Activated CD8-positive, alpha-beta memory T cell treated with anti-CD3 and anti-CD28 coated beads for 36 hours (primary cell): Measurements from ENCODE around the gene FIBCD1. TPM values are rescaled to one million over a fixed set of nuclear protein-coding genes. Genes with fewer than 3 reads are reported as not detected.
"Not testable (repeated sequence)": the region's sequence is repeated elsewhere in the genome, so short reads cannot be mapped to it uniquely, and the experiment has no call there.

Source experiments
- CTCF ChIA-PET: fragments of 350-600 bp; sonication (Branson Sonifier 250); formaldehyde crosslinking; loops from one replicate; lab custom pipeline; 2021; ENCODE audit warnings: antibody characterized with exemption; lab: Charles Lee
- POLR2A ChIA-PET: fragments of 350-600 bp; sonication (Branson Sonifier 250); formaldehyde crosslinking; loops from one replicate; lab custom pipeline; 2021; ENCODE audit warnings: antibody characterized with exemption; lab: Charles Lee
- total RNA-seq, 2 experiments: library from RNA; stranded (reverse); gene quantifications; one replicate each; pipeline ENCODE4 v1.2.3, GENCODE V29; 2021

The FIBCD1 gene
- total RNA-seq, 2 experiments from 2014 or later: not detected

DNA sequence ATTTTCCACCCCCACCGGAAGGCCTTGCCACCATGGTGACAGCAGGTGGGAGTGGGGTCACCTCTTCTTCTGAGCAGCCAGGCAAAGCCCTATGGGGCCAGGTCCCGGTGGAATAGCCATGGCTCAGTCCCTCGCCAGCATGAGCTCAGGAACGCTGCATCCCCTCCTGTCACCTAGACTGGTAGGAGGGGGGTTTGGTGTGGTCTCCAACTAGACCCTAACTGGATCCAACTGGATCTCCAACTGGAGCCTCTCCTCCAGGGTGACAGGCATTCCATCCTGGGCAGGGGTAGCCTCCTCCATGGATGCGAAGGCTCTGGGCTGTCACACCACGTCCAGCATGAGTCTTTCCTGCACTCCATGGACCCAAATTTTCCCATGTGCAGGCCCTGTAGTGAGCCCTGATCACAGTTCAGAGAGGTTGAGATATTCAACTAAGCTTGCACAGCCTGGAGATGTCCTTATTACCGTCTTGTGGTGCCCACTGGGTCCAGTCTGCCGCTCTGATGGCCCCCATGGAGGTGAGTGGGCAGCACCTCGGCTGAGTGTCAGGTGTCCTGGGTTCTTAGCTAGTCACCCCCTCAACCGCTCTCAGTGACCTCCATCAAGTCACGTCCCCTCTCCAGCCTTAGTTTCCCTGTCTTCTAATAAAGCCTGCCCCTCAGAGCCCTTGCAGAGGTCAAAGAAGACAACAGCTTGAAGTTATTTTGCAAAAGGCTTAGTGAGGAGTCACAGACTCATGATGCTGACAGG lies 18.6 kb upstream of the FIBCD1 start:
- ChIA-PET POLR2A (no interaction called here), CTCF (no interaction called here)

DNA sequence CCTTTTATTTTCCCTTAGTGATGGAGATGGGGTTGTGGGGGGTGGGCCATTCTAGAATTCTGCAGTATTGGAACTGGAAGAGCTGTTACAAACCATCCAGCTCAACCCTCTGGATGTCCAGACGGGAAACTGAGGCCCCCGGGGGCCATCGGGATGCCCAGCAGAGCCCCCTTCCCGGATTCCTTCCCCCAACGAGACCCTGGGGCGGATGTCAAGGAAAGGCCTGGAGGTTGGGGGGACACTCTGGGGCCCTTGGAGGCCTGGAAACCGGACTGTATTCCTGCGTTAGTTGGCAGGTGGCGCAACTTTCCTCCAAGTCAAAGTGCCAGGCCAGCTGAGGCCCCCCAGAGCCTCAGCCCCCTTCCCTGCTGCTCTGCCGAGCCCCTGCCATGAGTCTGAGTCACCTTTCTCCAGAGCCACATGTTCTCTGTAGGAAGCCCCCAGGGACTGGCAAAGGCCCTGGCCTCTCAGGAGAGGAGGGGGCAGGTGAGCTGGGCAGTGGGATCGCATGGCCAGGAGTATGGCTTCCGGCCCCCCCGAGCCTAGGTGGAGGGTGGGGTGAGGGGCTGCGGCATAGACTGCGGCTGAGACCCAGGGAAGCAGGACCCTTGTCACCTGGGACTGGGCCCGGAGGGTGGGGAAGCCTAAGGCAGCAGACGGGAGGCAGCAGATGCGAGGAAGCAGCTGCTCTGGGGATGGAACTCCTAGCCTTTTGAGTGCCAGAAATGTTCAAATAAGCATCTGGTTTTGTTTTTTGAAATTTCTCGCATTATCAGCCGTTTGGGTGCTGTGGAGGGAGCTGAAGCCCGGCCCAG lies 17.8 kb upstream of the FIBCD1 start:
- ChIA-PET POLR2A (no interaction called here), CTCF (no interaction called here)

DNA sequence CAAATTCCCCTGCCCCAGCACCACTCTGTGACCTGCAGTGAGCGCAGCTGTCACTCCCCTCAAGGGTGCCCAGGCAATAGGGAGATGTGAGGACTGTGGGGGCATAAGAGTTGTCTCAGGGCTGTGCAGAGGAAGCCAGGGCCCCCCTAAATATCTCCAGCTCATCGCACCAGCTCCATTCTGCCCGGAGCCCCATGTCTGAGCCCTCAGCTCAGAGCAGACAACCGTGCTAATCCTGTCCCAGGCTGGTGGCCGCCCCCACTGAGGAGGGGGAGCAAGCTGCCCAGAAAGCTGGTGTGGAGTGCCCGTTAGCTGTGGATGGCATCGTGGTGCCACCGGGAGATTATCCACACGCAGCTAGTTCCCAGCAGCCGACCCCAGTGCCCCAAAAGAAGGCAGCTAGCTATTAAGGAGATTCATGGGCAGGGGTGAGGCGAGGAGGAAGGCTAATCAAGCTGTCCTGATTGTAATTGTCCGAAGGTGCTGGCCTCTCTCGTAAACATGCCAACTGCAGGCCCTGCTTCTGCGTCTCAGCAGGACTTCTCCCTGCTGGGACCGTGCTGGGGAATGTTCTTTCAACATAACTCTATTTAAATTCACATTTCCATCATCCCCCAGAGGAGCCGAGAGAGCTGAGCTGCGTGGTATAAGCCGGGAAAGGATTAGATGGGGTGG lies 17.0 kb upstream of the FIBCD1 start:
- POLR2A ChIA-PET: no interaction called here
- CTCF ChIA-PET: no interaction called here

DNA sequence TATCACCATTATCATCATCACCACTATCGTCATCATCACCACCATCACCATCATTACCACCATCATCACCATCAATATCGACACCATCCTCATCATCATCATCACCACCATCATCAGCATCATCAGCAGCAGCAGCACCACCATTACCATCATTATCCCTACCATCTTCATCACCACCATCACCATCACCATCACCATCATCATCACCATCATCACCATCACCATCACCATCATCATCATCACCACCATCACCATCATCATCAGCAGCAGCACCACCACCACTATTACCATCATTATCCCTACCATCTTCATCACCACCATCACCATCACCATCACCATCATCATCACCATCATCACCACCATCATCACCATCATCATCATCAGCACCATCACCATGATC lies 15.9 kb upstream of the FIBCD1 start:
- CTCF ChIA-PET, POLR2A ChIA-PET: not testable (repeated sequence)

DNA sequence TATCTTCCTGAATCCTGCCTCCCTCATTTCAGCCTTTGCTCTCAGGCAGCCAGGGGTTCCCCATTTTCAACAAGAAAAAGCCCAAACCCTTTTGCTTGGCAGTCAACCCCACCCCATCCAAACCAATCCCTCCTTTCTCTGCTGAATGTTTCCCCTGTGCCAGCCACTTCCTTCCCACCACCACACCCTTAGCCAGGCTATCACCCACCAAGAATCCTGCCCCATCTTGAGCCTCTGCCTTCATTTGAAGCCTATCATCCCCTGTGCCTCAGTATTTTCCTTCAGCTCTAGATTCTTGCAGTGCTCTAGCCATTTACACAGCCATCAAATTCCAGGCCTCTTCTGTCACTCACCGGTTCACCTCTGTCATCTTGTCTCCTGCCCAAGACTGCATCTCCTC lies 15.3 kb upstream of the FIBCD1 start:
- POLR2A ChIA-PET: no interaction called here

DNA sequence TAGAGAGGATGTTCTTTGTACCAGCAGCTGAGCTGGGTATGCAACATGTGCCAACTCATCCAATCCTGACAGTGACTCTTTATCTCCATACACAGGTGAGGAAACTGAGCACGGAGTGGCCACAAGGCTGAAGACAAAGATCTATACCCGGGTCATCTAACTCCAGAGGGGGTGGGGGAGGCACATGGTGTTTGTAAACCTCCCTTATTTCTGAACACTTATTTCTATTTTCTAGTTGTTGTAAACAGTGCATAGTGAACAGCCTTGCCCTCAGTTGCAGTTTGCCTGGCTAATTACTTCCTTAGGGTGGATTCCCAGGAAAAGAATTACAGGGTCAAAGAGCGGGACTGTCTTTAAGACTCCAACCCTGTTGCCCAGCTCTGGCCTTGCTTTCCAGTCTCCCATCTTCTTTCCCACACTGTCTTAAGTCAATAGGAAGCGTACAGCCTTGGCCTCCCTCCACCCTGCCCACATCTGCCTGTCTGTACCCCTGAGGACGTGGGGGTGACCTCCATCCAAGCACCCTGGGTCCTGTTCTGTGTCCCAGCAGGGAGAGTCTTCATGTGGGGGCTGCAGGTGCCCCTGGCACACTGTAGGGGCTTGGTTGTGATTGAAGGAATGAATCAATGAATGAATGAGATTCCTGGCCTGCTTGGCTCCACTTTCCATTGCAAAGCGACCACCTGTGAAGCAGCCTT lies 13.2 kb upstream of the FIBCD1 start:
- CTCF ChIA-PET: no interaction called here
- POLR2A ChIA-PET: no interaction called here

More for the DNA sequence above, 15.3 kb upstream of the FIBCD1 start:
- CTCF ChIA-PET: no interaction called here

DNA sequence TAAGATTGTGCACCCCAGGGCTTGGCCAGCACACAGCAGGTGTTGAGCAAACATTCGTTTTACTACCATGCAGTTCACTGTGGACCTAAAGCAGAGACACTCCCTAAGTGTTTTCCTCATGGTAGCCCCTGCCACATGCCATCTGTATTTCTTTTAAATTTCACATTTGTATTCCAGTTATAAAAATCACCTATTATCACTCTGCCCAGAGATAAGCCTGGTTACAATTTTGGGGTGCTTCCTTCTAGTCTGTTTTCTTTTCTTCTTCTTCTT lies 10.9 kb upstream of the FIBCD1 start:
- ChIA-PET CTCF (no interaction called here), POLR2A (no interaction called here)

DNA sequence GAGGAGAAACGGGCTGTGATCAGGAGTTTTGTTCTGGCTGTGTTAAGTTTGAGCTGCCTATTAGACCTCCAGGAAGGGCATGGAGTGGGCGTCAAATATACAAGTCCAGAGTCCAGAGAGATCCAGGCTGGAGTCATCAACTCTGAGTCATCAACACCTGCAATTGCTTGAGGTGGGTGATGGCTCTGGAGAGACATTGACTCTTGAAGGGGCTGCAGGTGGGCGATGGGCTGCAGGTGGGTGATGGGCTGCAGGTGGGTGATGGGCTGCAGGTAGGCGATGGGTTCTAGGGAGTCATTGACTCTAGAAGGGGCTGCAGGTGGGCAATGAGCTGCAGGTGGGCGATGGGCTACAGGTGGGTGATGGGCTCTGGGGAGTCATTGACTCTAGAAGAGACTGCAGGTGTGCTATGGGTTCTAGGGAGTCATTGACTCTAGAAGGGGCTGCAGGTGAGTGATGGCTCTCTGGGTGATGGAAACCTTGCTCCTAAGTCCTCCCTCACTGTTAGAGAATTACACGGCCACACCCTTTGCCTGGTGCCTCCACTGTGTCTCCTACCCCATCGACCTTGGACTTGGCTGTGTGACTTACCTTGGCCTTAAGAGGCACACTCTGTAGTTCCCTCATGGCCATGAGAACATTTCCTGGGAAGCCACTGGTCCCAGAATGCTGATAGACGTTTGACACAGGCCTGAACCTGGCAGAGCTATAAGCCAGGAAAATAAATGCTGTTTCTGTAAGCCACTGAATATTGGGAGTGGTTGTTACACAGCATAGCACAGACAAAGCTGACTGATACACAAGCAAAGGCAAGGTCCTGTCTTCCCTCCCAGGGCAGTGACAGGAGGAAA lies 10.4 kb upstream of the FIBCD1 start:
- POLR2A ChIA-PET: no interaction called here
- CTCF ChIA-PET: no interaction called here

DNA sequence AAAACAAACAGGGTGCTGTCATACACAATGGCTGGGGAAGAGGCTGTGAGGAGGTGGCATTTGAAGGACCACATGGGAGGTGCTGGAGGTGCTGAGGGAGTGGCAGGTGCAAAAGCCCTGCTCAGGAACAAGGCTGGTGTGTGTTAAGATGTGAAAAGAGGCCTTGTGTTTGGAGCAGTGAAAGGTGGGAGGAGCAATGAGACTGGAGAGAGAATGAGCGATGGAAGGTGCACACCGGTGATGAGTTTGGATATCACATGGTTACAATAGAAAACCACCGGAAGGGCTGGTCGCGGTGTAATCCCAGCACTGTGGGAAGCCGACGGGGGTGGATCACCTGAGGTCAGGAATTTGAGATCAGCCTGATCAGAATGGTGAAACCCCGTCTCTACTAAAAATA lies 9.2 kb upstream of the FIBCD1 start:
- ChIA-PET CTCF (interaction anchor here (0.6 kb wide), 1 partner anchor 98 kb away, joined by 3 read pairs; no protein-coding TSS in a partner anchor), POLR2A (no interaction called here)

DNA sequence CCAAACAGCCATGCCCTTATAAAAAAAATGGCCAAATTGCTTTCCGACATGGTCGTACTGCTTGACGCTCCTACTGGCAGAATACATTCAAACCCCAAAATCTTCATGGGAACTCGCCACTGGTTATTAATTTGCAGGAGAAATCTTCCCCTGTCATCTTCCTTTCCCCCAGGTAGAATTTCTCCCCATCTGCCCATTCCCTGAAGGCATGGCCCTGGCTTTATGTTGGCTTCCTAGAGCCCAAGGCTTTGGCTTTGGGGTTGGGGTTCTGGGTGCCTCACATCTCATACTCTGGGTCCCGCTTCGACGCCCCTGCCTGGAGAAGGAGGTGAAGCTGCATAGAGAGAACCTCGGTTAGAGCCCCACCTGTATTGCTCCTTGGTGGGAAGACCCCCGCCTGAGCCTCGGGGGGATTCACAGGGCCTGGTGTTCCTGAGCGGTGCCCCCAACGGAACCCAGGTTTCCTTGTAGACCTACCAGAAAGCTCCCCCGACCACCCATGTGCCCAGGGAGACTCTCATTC lies 8.6 kb upstream of the FIBCD1 start:
- CTCF ChIA-PET: no interaction called here
- POLR2A ChIA-PET: no interaction called here

DNA sequence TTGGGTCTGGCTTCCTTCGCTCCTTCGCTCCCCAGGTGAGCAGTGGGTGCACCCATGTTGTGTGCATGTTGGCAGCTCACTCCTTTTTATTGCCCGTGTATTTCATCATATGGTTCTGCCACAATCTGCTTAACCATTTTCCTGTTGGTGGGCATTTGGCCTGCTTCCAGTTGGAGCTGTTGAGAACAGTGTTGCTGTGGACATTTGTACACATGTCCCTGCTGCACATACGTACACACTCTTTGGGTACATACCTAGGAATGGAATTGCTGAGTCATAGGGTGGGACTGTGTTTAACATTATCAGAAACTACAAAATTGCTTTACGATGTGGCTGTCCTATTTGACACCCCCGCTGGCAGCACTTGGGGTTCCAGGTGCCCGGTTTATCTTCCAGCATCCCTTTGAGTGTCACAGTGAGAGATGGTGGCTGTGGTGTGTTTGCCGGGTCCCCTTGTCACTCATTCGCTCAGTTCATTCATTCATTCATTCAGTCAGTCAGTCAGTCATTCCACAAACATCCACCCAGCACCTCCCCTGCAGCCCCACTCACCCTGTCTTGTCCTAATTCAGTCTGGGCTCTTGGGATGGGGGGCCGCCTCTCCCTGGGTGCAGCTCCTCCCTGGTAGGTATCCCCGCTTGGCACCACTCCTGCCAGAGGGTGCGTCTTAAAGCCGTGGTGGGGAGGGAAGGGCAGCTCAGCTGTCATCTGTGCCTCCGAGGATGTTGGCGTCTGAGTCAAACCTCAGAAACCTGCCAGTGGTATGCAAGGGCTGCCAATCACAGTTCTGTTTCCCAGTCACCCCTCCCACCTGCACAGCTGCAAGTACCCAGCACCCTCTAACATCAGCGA lies 7.9 kb upstream of the FIBCD1 start:
- ChIA-PET POLR2A (no interaction called here), CTCF (no interaction called here)

DNA sequence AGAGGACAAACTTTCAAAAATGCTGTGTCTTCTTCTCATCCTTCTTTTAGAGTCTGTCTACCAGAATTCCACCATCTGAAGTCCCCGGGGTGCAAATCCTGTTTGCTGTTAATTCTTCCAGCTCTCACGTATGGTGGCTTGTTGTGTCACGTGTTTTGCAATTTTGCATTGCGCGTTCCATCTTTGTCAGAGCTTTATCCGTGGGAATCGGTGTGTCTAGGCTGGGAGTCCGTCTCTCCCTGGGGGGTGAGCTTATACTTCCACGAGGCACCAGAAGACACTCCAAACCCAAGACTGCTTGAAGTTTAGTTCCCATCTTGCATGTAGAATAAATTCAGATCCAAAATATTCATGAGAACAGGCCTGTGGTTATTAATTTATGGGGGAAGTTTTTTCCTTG lies 6.1 kb upstream of the FIBCD1 start:
- ChIA-PET POLR2A (no interaction called here), CTCF (no interaction called here)

DNA sequence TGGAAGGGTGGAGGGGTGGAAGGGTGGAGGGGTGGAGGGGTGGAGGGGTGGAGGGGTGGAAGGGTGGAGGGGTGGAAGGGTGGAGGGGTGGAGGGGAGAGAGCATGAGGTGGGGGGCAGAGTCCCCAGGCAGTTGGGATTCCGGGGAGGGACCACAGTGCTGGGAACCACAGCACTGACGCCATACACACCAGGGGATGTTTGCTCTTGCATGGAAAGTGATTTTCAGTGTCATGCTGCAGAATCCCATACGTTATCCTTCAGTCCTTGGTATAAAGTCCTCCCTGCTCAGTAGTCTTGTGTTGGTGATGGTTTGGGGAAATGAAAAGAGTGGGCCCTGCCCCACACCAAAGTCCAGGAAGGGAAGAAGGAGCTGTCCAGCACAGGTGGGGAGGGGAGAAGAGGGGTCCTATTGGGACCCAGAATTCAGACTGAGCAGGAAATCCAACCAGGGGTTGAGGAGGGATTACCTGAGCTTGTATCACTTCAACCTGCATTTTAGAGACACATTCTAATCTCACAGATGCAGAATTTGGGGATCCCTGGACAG lies 5.5 kb upstream of the FIBCD1 start:
- ChIA-PET CTCF (no interaction called here), POLR2A (no interaction called here)

DNA sequence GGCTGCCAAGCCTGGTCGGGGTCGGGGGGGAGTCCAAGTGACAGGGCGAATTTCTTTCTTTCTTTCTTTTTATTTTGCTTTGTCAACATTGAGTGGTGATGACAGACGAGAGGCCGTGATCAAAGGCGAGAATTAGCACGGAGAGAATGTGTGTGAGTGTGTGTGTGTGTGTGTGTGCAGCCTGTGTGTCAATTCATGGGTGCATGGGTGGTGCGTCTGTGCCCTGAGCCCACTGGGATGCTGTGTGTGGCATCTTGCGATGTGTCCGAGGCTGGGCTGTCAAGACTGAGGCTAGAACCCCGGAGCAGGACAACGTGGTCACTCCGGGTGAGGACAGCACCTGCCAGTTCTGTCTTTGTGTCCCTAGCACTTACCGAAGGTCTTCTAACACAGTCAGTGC lies 4.7 kb upstream of the FIBCD1 start:
- ChIA-PET POLR2A (no interaction called here), CTCF (interaction anchor here (0.6 kb wide), 1 partner anchor 210 kb away, joined by 3 read pairs; no protein-coding TSS in a partner anchor)

DNA sequence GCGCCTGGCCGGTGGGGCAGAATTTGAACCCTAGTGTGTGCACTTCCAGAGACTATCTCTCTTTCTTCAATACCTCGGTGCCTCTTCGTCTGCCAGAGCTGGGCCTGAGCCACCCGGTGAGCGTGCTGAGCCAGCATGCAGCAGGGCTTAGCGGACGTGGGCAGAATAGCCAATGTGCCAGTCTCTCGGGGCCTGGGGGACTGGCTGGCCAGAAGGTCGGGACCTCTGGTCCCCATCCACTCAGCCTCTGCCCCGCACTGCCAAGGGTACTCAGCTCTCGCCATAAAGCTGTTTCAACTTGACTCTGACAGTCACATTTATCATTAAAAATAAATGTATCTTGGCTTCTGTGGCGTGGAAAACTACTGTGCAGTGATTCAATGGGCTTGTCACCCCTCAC lies 4.2 kb upstream of the FIBCD1 start:
- POLR2A ChIA-PET: no interaction called here
- CTCF ChIA-PET: interaction anchor here (0.6 kb wide), 1 partner anchor 210 kb away, joined by 3 read pairs; no protein-coding TSS in a partner anchor

DNA sequence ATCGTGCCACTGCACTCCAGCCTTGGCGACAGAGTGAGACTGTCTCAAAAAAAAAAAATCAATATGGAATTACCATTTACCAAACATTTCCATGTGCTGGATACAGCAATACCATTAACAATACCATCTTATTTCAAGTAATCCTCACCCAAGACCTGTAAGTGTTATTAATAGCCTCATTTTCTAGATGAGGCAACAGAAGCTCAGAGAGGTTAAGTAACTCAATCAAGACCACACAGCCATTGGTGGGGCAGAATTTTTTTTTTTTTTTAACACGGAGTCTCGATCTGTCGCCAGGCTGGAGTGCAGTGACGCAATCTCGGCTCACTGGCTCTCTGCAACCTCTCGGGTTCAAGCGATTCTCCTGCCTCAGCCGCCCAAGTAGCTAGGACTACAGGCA lies 3.6 kb upstream of the FIBCD1 start:
- CTCF ChIA-PET: no interaction called here
- POLR2A ChIA-PET: no interaction called here

DNA sequence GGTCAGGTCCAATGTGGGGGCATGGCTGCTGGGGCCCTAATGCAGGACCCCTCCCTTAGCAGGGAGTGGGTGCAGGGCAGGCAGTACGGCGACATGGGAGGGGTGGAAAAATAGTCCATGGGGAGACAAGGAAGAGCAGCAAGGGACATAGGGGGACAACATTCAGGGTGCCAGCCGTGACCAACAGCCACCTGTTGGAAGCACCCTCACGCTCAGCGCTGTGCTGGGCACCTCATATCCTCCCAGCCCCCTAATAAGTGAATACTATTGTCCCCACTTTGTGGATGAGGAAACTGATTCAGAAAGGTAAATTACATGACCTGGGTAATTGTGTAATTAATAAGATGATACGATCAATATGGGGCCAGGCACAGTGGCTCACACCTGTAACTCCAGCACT lies 3.0 kb upstream of the FIBCD1 start:
- ChIA-PET CTCF (no interaction called here), POLR2A (no interaction called here)
